Stimulated activated CD4-positive, alpha-beta T cell treated with anti-CD3 and anti-CD28 coated beads, Interleukin-15, amount 100 ng/mL, for 1 hour (primary cell): Measurements from ENCODE around the gene CIBAR2.

Source experiments
- DNase-seq, 2 donors: peaks; one replicate each; pipeline ENCODE4 v3.0.0-alpha.2; 2020; ENCODE audit warnings: low read depth in 1 of 2, low spot score in 1 of 2

Gene CIBAR2

GRCh38 chr16:85103114-85104079 lies 8.9 kb downstream of the CIBAR2 start:
- no peak for DNase-seq

- no peak for DNase-seq
These were observed 10.2 kb downstream of the CIBAR2 start for GRCh38 chr16:85101956-85102630.

- DNase-seq, result no peak
These were observed 12.0 kb downstream of the CIBAR2 start for GRCh38 chr16:85100265-85100664.

GRCh38 chr16:85098565-85098964 lies 13.7 kb downstream of the CIBAR2 start:
- no peak for DNase-seq

GRCh38 chr16:85096921-85097320 lies 15.4 kb downstream of the CIBAR2 start:
- DNase-seq, result no peak

- DNase-seq, result no peak
These were observed 17.5 kb downstream of the CIBAR2 start for GRCh38 chr16:85094812-85095211.

GRCh38 chr16:85094176-85094805 lies 18.0 kb downstream of the CIBAR2 start:
- DNase-seq, result no peak

GRCh38 chr16:85093705-85094104 lies 18.6 kb downstream of the CIBAR2 start:
- DNase-seq, result no peak

GRCh38 chr16:85092851-85093250 lies 19.4 kb downstream of the CIBAR2 start:
- no peak for DNase-seq

- DNase-seq, result no peak
These were observed 20.0 kb downstream of the CIBAR2 start for GRCh38 chr16:85092309-85092708.

GRCh38 chr16:85091522-85091910 lies 20.8 kb downstream of the CIBAR2 start:
- DNase-seq, result no peak

GRCh38 chr16:85090873-85091521 lies 21.3 kb downstream of the CIBAR2 start:
- no peak for DNase-seq

GRCh38 chr16:85090181-85090580 lies 22.1 kb downstream of the CIBAR2 start:
- DNase-seq, result no peak

GRCh38 chr16:85089525-85089924 lies 22.7 kb downstream of the CIBAR2 start:
- no peak for DNase-seq

- no peak for DNase-seq
These were observed 23.6 kb downstream of the CIBAR2 start for GRCh38 chr16:85088570-85089199.

GRCh38 chr16:85087899-85088569 lies 24.2 kb downstream of the CIBAR2 start:
- no peak for DNase-seq

- DNase-seq, result peak; percentile 59 to 65
These were observed 25.7 kb downstream of the CIBAR2 start for GRCh38 chr16:85086347-85087291.

- no peak for DNase-seq
These were observed 26.6 kb downstream of the CIBAR2 start for GRCh38 chr16:85085721-85086120.

GRCh38 chr16:85084841-85085510 lies 27.3 kb downstream of the CIBAR2 start:
- no peak for DNase-seq
